SHP77 treated with DMSO at 0.1 percent for 48 hours (cell line): ENCODE data around the gene NRXN3.
A peak's percentile ranks its signal among the peaks of the same experiment; 100 is the strongest.

ENCODE experiments used
- DNase-seq: peaks from one replicate; lab custom pipeline; 2025; lab: John Stamatoyannopoulos, UW

NRXN3 gene

DNA sequence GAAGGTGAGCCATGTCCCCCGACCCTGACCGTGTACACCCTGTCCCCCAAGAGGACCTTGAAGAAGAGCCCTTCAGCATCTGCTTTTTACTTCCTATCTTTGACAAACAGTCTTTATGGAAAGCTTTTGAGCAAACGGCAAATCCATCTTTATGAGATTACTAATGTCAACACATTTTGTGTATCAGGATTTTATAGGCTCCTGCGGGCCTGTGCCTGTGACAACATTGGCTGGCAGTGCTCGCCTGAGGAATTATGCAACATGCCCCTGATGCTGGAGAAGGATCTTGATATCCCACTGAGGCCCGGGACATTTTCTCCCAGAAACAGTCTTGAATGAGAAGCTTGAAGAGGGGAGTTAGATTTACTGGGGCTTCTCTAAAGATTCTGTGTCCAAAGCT is 416.5 kb downstream of the NRXN3 start:
- no peak for DNase-seq

DNA sequence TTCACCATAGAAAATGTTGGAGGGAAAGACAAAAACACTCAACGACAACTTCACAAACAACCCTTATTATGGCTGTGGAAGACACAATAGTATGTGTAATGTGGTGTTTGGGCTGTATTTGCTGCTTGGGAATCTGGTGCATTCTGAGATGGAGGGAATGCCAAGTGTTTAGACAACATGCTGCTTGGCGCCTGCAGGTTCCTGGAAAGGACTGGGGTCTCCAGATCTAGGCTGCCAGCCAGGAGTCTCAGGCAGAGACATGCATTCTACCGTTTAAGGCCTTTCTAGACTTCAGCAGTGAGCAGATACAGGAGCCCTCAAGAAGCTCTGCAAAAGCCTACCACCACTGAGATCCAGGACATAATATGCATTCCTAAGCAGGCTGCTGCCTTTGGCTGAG is 418.7 kb downstream of the NRXN3 start:
- no peak for DNase-seq

DNA sequence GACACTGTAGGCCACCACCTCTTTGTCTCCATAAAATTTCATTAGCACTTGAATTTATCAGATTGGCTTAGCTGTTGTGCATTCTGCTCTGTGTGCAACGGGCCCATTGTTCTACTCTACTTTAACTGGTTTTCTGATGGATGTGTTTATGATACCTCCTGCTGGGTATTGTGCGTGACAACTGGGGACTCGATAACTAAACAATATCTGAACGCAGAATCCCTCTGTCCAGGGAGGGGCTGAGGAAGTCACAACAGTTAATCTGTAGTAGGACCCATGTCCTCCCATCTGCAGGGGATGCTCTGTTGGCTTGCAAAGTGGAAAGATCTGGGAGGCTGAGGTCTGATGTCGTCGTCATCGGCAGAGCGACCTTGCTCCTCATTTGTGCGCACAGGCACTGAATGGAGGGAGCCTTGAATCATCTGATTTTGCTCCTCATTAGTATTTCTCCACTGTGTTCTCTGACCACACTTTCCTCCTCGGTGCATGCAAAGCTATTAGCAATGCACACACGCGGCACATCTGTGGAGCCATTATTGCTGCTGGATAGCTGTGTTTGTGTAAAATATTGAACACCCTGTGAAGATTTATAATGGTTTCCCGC is 422.5 kb downstream of the NRXN3 start:
- DNase-seq, result no peak

DNA sequence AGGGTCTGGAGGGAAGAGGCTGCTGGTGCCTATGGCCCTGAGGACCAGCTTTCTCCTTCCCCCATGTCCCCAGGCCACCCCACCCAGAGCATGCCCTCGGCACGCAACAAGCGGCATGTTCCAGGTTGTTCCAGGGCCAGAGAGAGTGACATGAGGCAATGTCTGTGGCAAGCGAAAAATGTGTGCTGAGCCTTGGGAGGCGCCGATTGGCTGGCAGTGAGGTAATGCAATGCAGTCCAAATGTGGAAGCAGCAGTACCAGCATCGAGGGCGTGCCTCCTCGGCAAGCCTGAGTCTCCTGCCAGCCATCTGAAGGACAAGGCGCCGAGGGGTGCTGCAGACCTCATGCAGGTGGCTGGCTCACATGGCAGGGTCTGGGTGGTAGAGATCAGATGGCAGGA is 423.8 kb downstream of the NRXN3 start:
- DNase-seq, result no peak

DNA sequence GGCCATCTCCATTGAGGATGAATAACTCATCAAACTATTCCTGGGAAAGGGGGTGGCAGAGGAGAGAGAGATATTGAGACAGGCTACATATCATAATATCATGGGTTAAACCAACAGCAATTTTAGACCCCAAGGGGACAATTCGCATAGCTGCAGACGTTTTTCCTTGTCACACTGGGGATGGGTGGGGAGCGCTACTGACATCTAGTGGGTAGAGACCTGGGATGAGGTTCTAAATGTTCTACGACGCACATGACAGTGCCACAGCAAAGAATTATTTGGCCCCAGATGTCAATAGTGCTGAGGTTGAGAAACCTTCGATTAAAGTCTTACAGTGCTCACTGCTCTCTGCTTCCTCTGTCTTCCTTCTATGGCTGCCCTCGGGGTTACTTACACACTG is 425.6 kb downstream of the NRXN3 start:
- no peak for DNase-seq

DNA sequence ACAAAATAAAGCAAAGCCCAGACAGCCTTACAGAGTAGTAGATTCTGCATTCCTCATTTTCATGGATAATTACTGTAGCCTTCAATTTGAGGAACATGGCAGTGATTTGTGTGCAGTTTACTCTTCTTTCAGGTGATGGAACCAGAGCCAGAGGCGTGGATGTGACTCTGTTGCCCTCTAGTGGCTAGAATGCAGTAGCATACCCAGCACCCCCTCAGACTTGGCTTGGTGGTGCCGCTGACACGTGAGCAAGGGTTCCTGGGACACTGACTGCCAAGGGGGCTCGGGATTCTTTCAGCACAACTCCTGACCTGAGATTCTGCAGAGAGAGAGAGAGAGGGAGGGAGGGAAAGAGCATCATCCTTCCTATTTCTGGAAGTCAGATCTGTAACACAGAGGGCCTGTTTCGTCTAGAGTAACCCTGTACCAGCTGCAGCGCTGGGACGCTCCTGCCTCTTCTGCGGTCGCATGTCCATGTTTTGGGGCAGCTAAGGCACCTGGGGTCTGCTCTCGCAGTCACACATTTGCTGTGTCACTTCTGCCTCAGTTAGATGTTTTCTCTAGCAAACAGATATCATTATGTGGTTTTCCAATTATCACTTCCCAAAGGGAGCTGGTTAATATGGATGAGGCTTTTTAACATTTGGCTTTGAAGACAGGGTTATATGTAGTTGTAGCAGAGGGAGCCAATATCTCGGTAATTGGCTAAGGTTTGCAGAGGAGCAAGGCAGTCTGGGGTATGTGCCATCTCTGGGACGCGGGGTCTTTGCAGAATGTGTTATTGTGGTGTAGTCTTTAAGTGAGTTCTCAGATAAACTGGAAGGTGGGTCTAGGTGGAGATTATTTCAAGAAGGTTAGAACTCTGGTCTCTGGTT is 428.1 kb downstream of the NRXN3 start:
- peak; percentile 7 for DNase-seq

DNA sequence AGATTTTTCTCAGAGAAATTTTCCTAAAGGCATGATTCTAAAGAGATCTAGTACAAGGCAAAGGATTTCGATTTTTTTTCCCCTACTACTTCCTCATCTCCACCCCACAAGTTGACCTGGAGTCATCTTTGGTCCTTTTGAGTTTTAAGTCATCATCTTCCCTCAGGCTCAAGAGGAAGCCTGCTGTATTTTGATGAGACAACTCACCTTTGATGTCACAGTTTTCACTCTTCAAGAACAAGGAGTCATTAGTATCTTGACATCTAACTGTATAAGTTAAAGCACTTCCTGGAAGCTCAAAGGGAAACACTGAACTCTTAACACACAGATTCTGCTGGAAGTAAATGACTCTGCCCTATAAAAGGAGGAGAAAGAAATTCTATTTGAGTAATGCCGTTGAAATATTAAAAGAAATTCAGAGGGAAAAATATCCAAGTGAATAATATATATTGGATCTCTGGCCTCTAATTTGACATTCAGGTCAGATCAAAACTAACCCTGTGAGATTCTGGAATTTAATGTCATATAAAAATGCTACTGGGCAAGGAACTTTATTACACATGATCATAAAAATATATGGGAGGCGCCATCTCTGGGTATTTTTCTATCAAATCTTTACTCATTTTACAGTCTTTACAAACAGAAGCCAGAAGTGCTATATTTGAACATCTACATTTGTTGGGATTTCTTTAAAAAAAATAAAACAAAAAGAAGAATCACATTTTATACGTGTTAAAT is 435.0 kb downstream of the NRXN3 start:
- no peak for DNase-seq

DNA sequence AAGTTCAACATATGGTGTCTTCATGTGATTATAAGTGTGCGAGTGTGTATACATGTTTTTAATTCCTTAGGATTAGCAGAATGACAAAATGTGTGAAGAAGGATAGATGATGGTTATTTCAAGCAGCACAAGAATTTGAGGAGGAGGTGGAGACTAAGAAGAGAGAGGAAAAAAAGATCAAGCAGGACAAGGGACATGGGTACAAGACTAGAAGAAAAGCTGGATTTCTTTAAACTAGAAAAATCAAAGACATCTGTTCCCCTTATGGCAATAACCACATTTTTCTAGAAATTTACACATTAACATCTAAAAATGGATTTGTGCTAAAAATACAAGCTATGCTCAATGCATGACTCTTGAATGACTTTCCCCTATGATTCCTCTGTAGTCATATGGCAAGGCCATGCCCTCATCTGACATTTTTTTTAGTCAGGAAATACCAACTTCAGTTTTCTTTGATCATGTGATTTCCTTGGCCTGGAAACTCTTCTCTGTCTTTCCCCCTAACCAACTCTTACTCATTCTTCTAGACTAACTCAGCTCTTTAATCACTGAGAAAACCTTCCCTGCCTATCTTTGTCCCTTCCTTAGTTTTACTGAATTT is 435.8 kb downstream of the NRXN3 start:
- DNase-seq, result no peak

DNA sequence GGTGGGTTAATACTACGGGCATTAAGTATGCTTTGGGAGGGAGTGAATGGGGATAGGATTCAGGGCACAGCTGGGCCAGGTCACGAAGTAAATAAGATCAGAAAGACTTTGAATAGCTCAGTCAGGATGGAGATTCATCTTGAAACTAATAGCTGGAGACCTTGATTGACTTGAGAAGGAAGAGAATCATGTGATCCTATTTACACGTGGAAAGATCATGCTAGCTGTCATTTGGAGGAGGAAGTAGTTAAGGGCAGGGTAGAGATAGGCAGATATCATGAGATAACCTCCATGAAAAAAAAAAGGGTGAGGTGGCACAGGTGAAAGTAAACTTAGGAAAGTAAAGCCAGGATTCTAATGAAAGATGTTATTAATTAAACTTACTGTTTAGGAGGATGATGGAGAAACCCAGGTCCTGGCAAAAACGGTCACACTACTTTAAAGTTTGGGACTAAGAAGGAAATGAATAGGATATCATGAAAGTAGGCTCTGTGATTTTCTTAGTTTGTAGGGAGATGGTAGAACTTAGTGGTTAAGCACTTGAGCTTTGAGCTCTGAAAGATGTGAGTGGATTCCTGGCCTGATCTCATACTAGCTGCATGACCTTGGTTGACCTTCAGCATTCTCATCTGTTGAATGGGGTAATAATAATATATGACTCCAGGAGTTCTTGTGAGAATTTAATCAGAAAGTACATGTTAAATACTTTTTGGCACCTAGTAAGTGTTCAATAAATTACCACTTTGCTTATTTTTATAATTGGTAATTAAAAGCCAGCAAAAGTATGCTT is 439.0 kb downstream of the NRXN3 start:
- DNase-seq, result no peak

DNA sequence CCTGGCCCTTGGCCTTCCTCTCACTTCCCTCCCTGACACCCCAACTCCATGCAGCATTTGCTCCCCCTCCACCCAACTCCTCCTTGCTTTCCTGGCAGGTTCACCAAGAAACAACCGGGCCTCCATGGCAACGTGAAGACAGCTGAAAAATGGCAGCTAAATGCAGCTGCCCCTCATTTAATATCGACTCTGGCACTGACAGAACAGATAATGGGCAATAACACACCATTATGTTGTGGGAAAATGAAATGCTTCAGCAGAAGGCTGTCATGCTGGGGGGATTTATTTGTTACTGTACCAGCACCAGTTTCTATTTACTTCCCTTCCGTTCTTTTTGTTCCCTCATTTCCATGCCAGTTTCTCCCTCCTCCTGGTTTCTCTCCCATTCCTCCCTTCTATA is 440.8 kb downstream of the NRXN3 start:
- no peak for DNase-seq

DNA sequence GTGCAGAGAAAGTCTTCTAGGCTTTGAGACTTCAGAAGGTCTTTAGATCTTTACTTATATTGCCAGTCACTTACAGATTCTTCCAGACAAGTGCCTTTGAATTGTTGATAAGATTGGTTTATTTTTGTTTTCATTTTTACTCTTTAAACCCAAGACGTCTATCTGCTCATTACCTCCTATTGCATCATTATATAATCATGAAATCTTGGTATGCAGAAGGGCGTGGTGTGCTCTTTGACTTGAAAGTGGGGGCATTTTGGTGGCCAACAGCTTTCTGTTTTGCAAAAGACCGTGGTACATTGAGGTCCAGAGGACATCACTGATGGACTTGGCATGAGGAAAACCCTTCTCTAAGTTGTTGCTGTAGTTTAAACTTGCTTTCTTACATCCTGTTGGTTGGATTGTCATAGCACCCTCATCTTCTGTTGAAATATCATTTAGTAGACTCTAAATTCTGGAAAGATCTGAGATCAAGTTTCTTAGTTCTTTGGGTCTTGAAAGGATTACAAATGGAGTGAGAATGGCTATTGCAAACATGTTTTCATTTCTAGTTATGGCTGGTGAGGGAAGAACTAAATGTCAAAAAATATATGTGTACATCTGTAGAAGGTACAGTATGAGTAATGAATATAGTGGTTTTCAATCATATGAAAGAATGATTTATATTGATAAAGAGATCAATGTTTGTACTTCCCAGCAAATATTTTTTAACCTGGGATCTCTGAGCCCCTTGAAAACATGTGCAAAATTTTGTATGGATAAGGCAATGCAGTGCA is 441.8 kb downstream of the NRXN3 start:
- DNase-seq, result no peak

DNA sequence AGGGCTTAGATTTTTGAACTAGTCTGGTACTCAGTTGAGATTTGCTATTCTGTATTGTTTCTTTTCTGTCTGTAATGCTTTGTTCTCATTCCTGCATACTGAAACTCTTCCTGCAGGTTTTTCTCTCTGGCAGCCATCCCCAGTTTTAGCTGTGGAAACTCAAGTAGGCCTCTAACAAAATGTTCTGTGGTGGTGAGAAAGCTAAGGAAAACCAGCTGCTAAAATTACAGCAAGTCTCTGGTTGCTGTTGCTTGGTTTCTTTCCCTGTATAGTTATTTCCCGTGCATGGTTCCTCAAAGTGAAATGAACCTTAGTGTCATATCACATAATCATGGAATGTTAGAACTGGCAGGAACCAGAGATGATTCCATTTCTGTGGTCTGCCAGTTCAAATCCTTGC is 442.5 kb downstream of the NRXN3 start:
- DNase-seq, result no peak

DNA sequence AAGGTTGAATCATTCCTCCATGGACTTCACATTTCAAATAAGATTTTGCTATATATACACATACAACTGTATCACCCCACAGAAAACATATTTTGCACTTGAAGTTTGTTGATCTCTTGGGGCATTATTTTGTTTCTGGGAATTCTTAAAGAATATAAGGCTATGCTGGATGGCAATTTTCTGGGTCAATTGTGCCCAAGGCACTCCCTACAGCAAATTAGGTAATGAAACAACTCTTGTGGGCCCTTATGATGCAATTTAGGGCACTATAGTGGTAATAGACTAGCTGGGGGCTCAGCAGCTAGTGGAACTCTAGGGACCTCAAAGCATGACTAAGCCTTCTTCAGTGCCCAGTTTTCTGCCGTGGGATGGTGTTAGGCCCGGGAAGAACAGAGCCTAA is 444.4 kb downstream of the NRXN3 start:
- no peak for DNase-seq

DNA sequence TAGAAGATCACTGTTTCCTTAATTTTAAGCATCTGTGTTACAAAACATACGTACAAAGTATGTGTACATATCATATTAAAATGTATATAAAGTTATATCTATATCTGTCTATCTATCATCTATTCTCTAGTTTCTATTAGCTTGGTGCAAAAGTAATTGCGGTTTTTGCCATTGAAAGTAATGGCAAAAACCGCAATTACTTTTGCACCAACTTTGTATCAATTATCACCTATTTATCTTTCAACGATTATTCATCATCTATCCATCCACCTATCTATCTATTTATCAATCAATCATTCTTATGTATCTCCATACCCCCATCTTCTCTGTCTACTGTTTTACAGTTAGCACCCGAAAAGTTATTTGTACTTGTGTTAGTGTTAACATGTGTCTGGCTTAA is 447.6 kb downstream of the NRXN3 start:
- DNase-seq, result no peak

DNA sequence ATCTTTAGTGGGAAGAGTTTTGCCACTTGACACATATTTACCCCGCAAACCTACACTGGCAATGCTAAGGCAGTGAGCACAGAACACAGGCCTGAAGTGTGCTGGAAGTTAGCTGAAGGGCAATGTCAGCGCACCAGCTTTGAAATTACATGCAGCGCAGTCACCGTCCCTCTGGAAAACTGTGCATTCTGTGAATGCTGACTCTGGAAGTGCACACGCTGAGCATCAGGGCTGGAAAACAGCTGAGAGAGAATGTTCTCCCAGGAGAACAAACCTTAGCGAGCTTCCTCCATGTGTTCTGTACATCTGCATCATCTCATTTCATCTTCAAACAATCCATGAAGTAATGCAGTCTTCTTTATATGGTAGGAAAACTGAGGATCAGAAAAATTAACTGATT is 448.2 kb downstream of the NRXN3 start:
- no peak for DNase-seq

DNA sequence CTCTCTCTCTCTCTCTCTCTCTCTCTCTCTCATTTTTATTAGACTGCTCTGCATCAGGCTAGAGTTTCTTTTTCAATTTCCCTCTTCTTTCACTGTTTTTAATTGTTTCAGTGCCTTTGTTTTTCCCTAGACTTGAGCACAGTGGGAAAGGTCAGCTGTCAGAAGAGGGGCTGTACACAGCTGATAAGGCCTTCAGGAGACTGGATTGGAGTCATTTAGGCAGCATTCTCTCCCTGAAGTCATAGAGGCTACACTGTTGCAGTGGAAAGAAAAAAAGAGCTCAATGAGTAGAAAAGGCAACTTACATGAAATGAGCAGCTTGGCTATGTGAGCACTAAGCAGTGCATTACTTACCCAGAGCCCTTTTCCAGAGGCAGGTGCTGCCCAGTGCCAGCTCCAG is 456.9 kb downstream of the NRXN3 start:
- DNase-seq, result no peak

DNA sequence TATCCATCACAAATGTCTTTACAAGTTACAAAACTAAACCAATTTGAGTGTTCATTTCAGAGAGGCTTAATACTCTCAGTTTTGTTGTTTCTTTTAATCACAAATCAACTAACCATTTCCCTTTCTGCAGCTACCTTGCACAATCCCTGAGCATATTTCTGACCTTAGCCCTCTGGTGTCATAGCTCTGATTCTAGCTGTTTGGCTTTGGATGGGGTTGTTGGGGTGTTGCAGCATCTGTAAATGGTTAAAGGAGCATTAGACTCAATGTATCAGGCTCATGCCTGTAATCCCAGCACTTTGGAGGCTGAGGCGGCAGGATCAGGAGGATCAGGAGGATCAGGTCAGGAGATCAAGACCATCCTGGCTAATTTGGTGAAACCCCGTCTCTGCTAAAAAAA is 461.4 kb downstream of the NRXN3 start:
- no peak for DNase-seq

DNA sequence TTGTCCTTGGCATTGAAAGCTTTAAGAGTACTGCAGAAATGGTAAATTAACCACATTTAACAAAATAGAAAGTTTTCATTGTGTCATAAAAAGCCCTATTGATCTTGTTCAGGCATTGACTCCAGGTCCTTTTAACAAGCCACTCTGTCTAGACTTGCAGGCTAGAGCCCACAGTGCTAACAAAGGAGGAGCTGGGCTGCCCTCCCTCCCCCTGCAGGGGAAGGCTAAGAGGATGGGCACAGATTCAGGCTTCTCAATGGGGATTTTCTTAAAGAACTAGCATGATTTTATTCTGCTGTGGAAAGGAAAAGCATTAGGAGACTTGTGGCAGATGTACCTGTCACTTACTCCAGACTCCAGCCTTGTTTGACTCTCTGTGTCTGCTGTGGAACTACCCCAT is 463.6 kb downstream of the NRXN3 start:
- DNase-seq, result no peak

DNA sequence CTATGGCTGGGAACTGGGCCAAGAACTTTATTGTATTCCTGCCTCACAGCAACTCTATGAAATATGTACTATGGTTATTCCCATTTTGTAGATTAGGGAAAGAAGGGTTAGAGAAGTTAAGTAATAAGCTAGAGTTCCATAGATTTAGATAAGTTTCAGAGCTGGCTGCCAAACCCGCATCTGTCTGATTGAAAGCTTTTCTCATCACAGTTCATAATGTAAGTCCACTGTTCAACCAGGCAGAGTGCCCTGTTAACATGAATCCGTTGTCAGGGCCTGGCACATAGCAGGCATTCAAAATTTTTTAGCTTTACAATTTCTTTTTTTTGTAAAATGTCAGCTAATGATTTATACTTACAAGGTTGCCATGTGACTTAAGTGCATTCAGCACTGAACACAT is 467.3 kb downstream of the NRXN3 start:
- DNase-seq, result no peak

DNA sequence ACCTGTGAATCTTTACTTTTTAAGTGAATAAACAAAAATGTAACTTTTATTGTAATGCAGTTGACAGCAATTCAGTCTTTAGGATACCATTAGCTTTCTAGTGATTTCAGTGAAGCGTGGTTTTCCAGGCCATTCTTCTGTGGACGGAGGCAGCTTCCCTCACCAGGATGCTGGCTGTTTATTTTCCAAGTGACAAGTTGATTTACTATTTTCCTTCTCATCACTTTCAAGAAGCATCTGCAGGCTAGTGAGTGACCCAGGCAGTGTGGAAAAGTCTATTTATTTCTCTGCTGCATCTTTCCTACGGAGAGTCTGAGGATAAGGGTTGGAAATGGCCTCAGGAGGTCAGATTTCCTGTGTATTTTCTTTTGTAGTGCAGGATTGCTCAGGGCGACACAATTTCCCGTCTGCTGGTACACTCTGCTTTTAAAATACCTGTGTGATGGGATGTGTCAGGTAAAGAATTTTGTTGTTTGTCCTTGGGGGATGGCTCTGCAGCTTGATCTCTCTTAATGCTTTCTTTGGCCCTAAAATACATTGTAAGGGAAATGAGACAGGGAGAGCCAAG is 467.8 kb downstream of the NRXN3 start:
- no peak for DNase-seq

DNA sequence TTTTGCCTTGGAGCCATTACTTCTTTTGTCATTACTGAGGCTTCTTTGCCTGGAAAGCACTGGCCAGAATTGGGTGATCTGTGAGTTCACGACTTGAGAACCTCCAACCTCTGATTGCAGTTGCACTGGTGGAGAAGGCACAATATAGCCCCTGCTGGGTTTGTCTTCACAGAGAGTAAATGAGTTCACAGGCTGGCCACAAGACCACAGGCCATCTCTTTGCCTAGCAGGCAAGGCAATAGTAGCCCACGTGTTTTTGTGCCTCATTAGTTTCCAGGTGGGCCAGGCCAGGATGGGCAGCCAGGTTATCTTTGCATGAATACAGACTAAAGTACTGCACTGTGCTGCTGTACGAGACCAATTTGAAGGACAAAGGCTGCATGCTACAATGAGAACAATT is 468.8 kb downstream of the NRXN3 start:
- DNase-seq, result no peak
